ENCODE data around the gene ZFHX3.

The ZFHX3 gene

GRCh38 chr16:73047536-73048291 lies at the start of gene ZFHX3:
Gene ZFHX3, minus strand, starts transcription at chr16:73048128. Its CDS starts 87,983 bp downstream, at chr16:72960145.
- Histone ChIP-seq H3K36me3 (replicated peaks; ENCODE audit: low read depth, low read length) (no peaks in the 10 kb centered on the region), H3K4me1 (ENCODE audit: low read length) (peaks cover 36% of the 10 kb centered on the region), H2AFZ (ENCODE audit: low read depth, low read length) (peak within 1 kb of the TSS; percentile 40; the same call in 1 of the 2 replicates), H3K9me3 (ENCODE audit: insufficient read depth, low read length) (no peaks in the 10 kb centered on the region), H3K27me3 (ENCODE audit: low read depth, low read length) (peaks cover 4% of the 10 kb centered on the region; the same call in 1 of the 2 replicates), H3K9ac (ENCODE audit: low read length) (peak within 1 kb of the TSS; percentile 89), H3K79me2 (ENCODE audit: low read length) (peaks cover 13% of the 10 kb centered on the region; the same call in 1 of the 2 replicates), H4K20me1 (ENCODE audit: insufficient read depth, low read length) (peaks cover 13% of the 10 kb centered on the region; the same call in 1 of the 2 replicates), H3K27ac (ENCODE audit: low read length) (peak within 1 kb of the TSS; percentile 35; the same call in 1 of the 2 replicates), H3K4me2 (ENCODE audit: low read length) (peak within 1 kb of the TSS; percentile 99), H3K4me3 (ENCODE audit: low read length) (peak within 1 kb of the TSS; percentile 94)
- TF ChIP-seq EZH2phosphoT487 (IDR thresholded peaks at IDR 0.05; ENCODE audit: low read depth), result no peak
- TF ChIP-seq CTCF (IDR thresholded peaks at IDR 0.05; ENCODE audit: low read depth, low read length), result no peak; the same call in 1 of the 2 replicates

- H3K4me1 ChIP-seq (ENCODE audit: low read length), result no peaks in the 10 kb centered on the region
- TF ChIP-seq EZH2phosphoT487 (IDR thresholded peaks at IDR 0.05; ENCODE audit: low read depth), result no peak
- no peak for TF ChIP-seq CTCF (IDR thresholded peaks at IDR 0.05; ENCODE audit: low read depth, low read length)
- no peaks in the 10 kb centered on the region for H4K20me1 ChIP-seq (ENCODE audit: insufficient read depth, low read length)
- H3K9ac ChIP-seq (ENCODE audit: low read length), result no peak overlapping the region
- no peaks in the 10 kb centered on the region for H3K79me2 ChIP-seq (ENCODE audit: low read length)
- peaks cover 17% of the 10 kb centered on the region; the same call in 1 of the 2 replicates for H3K27me3 ChIP-seq (ENCODE audit: low read depth, low read length)
- H2AFZ ChIP-seq (ENCODE audit: low read depth, low read length), result no peak overlapping the region
- no peaks in the 10 kb centered on the region for H3K9me3 ChIP-seq (ENCODE audit: insufficient read depth, low read length)
- no peaks in the 10 kb centered on the region for H3K36me3 ChIP-seq (replicated peaks; ENCODE audit: low read depth, low read length)
- H3K27ac ChIP-seq (ENCODE audit: low read length), result no peak overlapping the region
- peak overlapping the region; percentile 37 for H3K4me2 ChIP-seq (ENCODE audit: low read length)
- no peak overlapping the region for H3K4me3 ChIP-seq (ENCODE audit: low read length)
Measured at GRCh38 chr16:73096510-73096909, 48.6 kb upstream of the ZFHX3 start.

- Histone ChIP-seq H3K79me2 (ENCODE audit: low read length) (no peaks in the 10 kb centered on the region), H3K4me1 (ENCODE audit: low read length) (no peaks in the 10 kb centered on the region), H3K9ac (ENCODE audit: low read length) (no peak overlapping the region), H3K27ac (ENCODE audit: low read length) (no peak overlapping the region), H4K20me1 (ENCODE audit: insufficient read depth, low read length) (no peaks in the 10 kb centered on the region), H3K36me3 (replicated peaks; ENCODE audit: low read depth, low read length) (no peaks in the 10 kb centered on the region), H3K4me2 (ENCODE audit: low read length) (peak overlapping the region; percentile 37), H3K27me3 (ENCODE audit: low read depth, low read length) (peaks cover 20% of the 10 kb centered on the region; the same call in 1 of the 2 replicates), H2AFZ (ENCODE audit: low read depth, low read length) (no peak overlapping the region), H3K4me3 (ENCODE audit: low read length) (no peak overlapping the region), H3K9me3 (ENCODE audit: insufficient read depth, low read length) (no peaks in the 10 kb centered on the region)
- TF ChIP-seq EZH2phosphoT487 (IDR thresholded peaks at IDR 0.05; ENCODE audit: low read depth) (no peak), CTCF (IDR thresholded peaks at IDR 0.05; ENCODE audit: low read depth, low read length) (no peak)
Measured at GRCh38 chr16:73095885-73096421, 48.0 kb upstream of the ZFHX3 start.

- no peak overlapping the region for H3K4me2 ChIP-seq (ENCODE audit: low read length)
- H3K79me2 ChIP-seq (ENCODE audit: low read length), result no peaks in the 10 kb centered on the region
- TF ChIP-seq EZH2phosphoT487 (IDR thresholded peaks at IDR 0.05; ENCODE audit: low read depth), result no peak
- TF ChIP-seq CTCF (IDR thresholded peaks at IDR 0.05; ENCODE audit: low read depth, low read length), result no peak
- H3K4me3 ChIP-seq (ENCODE audit: low read length), result no peak overlapping the region
- H4K20me1 ChIP-seq (ENCODE audit: insufficient read depth, low read length), result no peaks in the 10 kb centered on the region
- H3K9ac ChIP-seq (ENCODE audit: low read length), result no peak overlapping the region
- no peaks in the 10 kb centered on the region for H3K4me1 ChIP-seq (ENCODE audit: low read length)
- H3K27me3 ChIP-seq (ENCODE audit: low read depth, low read length), result peaks cover 20% of the 10 kb centered on the region; the same call in 1 of the 2 replicates
- H3K9me3 ChIP-seq (ENCODE audit: insufficient read depth, low read length), result no peaks in the 10 kb centered on the region
- no peak overlapping the region for H3K27ac ChIP-seq (ENCODE audit: low read length)
- H3K36me3 ChIP-seq (replicated peaks; ENCODE audit: low read depth, low read length), result no peaks in the 10 kb centered on the region
- H2AFZ ChIP-seq (ENCODE audit: low read depth, low read length), result no peak overlapping the region
Measured at GRCh38 chr16:73095142-73095820, 47.4 kb upstream of the ZFHX3 start.
